NCI-H187 (cell line): ENCODE results near the gene C19orf25.
"Not testable (repeated sequence)": the region's sequence is repeated elsewhere in the genome, so short reads cannot be mapped to it uniquely, and the experiment has no call there.

Experiments used
- DNase-seq, 2 experiments: peaks; one replicate each; lab custom pipeline; 2025; lab: John Stamatoyannopoulos, UW

The C19orf25 gene

GRCh38 chr19:1478934-1479707 is at the start of gene C19orf25:
C19orf25 (minus strand) TSS chr19:1479215; CDS start chr19:1478903, 312 bp downstream.
- peak; percentile 82 to 93 for DNase-seq

- no peak for DNase-seq
Measured at GRCh38 chr19:1527650-1528309, 48.8 kb upstream of the C19orf25 start.

GRCh38 chr19:1526979-1527649 is 48.1 kb upstream of the C19orf25 start:
- DNase-seq = no peak

- no peak for DNase-seq
Measured at GRCh38 chr19:1526066-1526778, 47.2 kb upstream of the C19orf25 start.

GRCh38 chr19:1525343-1525742 is 46.3 kb upstream of the C19orf25 start:
- DNase-seq = no peak

- no peak for DNase-seq
Measured at GRCh38 chr19:1524972-1525325, 45.9 kb upstream of the C19orf25 start.

GRCh38 chr19:1524287-1524971 is 45.4 kb upstream of the C19orf25 start:
- DNase-seq = no peak

- no peak for DNase-seq
Measured at GRCh38 chr19:1523412-1524286, 44.6 kb upstream of the C19orf25 start, which contains the start of gene PLK5. PLK5 (plus strand) TSS chr19:1524077; CDS start chr19:1526997, 2,920 bp downstream.

GRCh38 chr19:1522838-1523237 is 43.8 kb upstream of the C19orf25 start:
- DNase-seq = no peak

- DNase-seq = no peak
Measured at GRCh38 chr19:1522061-1522460, 43.0 kb upstream of the C19orf25 start.

GRCh38 chr19:1521636-1522035 is 42.6 kb upstream of the C19orf25 start:
- no peak for DNase-seq

- no peak for DNase-seq
Measured at GRCh38 chr19:1520203-1520780, 41.3 kb upstream of the C19orf25 start.

- not testable (repeated sequence) for DNase-seq
Measured at GRCh38 chr19:1519802-1520201, 40.8 kb upstream of the C19orf25 start.

- DNase-seq = no peak
Measured at GRCh38 chr19:1518471-1518870, 39.5 kb upstream of the C19orf25 start.

- DNase-seq = no peak
Measured at GRCh38 chr19:1516395-1516753, 37.4 kb upstream of the C19orf25 start.

- DNase-seq = no peak
Measured at GRCh38 chr19:1514986-1515721, 36.1 kb upstream of the C19orf25 start.

- no peak for DNase-seq
Measured at GRCh38 chr19:1514295-1514661, 35.3 kb upstream of the C19orf25 start.

- DNase-seq = no peak
Measured at GRCh38 chr19:1513499-1514294, 34.7 kb upstream of the C19orf25 start.
